GM23338 (cell line): ENCODE measurements around the gene PNPLA1. TPM values are rescaled to one million over a fixed set of nuclear protein-coding genes. Genes with fewer than 3 reads are reported as not detected.

ENCODE experiments used
- ATAC-seq: fragments of 200-7000 bp; cut with Tn5 transposase; 3 replicates; pipeline ENCODE4 v1.9.1; 2020
- DNase-seq: peaks from one replicate; pipeline ENCODE4 v3.0.0-alpha.2; 2015; ENCODE audit warnings: low spot score
- H2AFZ ChIP-seq: fragments of 200-600 bp; sonication (generic); 2 replicates; pipeline ENCODE4 v1.8.0; 2016; ENCODE audit warnings: antibody characterized with exemption, mild to moderate bottlenecking, moderate library complexity
- H3F3A ChIP-seq: fragments of 200-600 bp; sonication (generic); replicated peaks from 2 replicates; pipeline ENCODE4 v1.8.0; 2017; ENCODE audit warnings: antibody characterized with exemption, mixed run types, low read depth
- H3K27ac ChIP-seq: fragments of 200-600 bp; sonication (generic); 2 replicates; pipeline ENCODE4 v1.6.1; 2016; ENCODE audit warnings: low read depth
- H3K27me3 ChIP-seq: fragments of 200-600 bp; sonication (generic); 2 replicates; pipeline ENCODE4 v1.8.0; 2016; ENCODE audit warnings: mild to moderate bottlenecking, mixed run types, moderate library complexity; ENCODE audit not compliant: insufficient read depth
- H3K36me3 ChIP-seq: fragments of 200-600 bp; sonication (generic); 2 replicates; pipeline ENCODE4 v1.8.0; 2016; ENCODE audit warnings: mild to moderate bottlenecking; ENCODE audit not compliant: insufficient read depth
- H3K4me1 ChIP-seq: fragments of 200-600 bp; sonication (generic); 2 replicates; pipeline ENCODE4 v1.8.0; 2016; ENCODE audit warnings: mild to moderate bottlenecking, moderate library complexity; ENCODE audit not compliant: insufficient read depth
- H3K4me2 ChIP-seq: fragments of 200-600 bp; sonication (generic); 2 replicates; pipeline ENCODE4 v1.7.1; 2017; ENCODE audit warnings: mixed run types
- H3K4me3 ChIP-seq: fragments of 200-600 bp; sonication (generic); 2 replicates; pipeline ENCODE4 v1.6.1; 2016; ENCODE audit warnings: mixed run types
- H3K79me2 ChIP-seq: fragments of 200-600 bp; sonication (generic); replicated peaks from 2 replicates; pipeline ENCODE4 v1.8.0; 2017; ENCODE audit warnings: mild to moderate bottlenecking; ENCODE audit not compliant: insufficient read depth
- H3K9me2 ChIP-seq: fragments of 200-600 bp; sonication (generic); 2 replicates; pipeline ENCODE4 v1.8.0; 2017; ENCODE audit not compliant: insufficient read depth
- H4K20me1 ChIP-seq: fragments of 200-600 bp; sonication (generic); replicated peaks from 2 replicates; pipeline ENCODE4 v1.8.0; 2017; ENCODE audit warnings: mild to moderate bottlenecking; ENCODE audit not compliant: insufficient read depth
- H3K27ac Mint-ChIP-seq: 2 replicates; pipeline ENCODE4 v1.8.0; 2020; ENCODE audit warnings: inconsistent platforms, mild to moderate bottlenecking, moderate library complexity, mixed read lengths
- H3K27me3 Mint-ChIP-seq: 3 replicates; pipeline ENCODE4 v1.8.0; 2022; ENCODE audit warnings: low read depth, mild to moderate bottlenecking, moderate library complexity, mixed read lengths, inconsistent platforms; ENCODE audit not compliant: insufficient read depth, poor library complexity
- H3K36me3 Mint-ChIP-seq: 3 replicates; pipeline ENCODE4 v1.8.0; 2021; ENCODE audit warnings: low read depth, mild to moderate bottlenecking, inconsistent platforms, moderate library complexity, mixed read lengths
- H3K4me1 Mint-ChIP-seq: 3 replicates; pipeline ENCODE4 v1.8.0; 2020; ENCODE audit warnings: mild to moderate bottlenecking, inconsistent platforms, mixed read lengths
- H3K4me3 Mint-ChIP-seq: 3 replicates; pipeline ENCODE4 v1.8.0; 2021; ENCODE audit warnings: moderate library complexity, mild to moderate bottlenecking, inconsistent platforms, mixed read lengths
- H3K9me3 Mint-ChIP-seq: 3 replicates; pipeline ENCODE4 v1.8.0; 2020; ENCODE audit warnings: moderate library complexity, mild to moderate bottlenecking, inconsistent platforms, mixed read lengths
- CREB1 ChIP-seq: fragments of 250-450 bp; sonication (Bioruptor Pico); IDR thresholded peaks from 2 replicates; pipeline ENCODE4 v1.5.0; 2020; ENCODE audit warnings: low read depth, mild to moderate bottlenecking, moderate library complexity
- EZH2 ChIP-seq: fragments of 200-600 bp; sonication (generic); IDR thresholded peaks from one replicate; pipeline ENCODE4 v1.8.0; 2017; ENCODE audit warnings: antibody characterized with exemption, mild to moderate bottlenecking, low read depth; ENCODE audit not compliant: unreplicated experiment
- EZH2phosphoT487 ChIP-seq: fragments of 200-600 bp; sonication (generic); IDR thresholded peaks from one replicate; pipeline ENCODE4 v1.8.1; 2018; ENCODE audit warnings: antibody characterized with exemption; ENCODE audit not compliant: unreplicated experiment
- POLR2AphosphoS5 ChIP-seq: IDR thresholded peaks from 2 replicates; pipeline ENCODE4 v1.6.1; 2016; ENCODE audit warnings: antibody characterized with exemption, low read depth
- STAT1 ChIP-seq: IDR thresholded peaks from one replicate; pipeline ENCODE4 v1.6.1; 2016; ENCODE audit warnings: antibody characterized with exemption; ENCODE audit not compliant: unreplicated experiment
- ZNF114 ChIP-seq: fragments of 250-450 bp; sonication (Bioruptor Pico); IDR thresholded peaks from 2 replicates; pipeline ENCODE4 v1.5.0; 2020; ENCODE audit warnings: mild to moderate bottlenecking, moderate library complexity
- ZNF331 ChIP-seq: fragments of 250-450 bp; sonication (Bioruptor Pico); IDR thresholded peaks from 2 replicates; pipeline ENCODE4 v1.5.0; 2020; ENCODE audit warnings: low read depth, mild to moderate bottlenecking, moderate library complexity
- polyA plus RNA-seq: library from polyadenylated mRNA; unstranded; fragments of >200 nt; fragmentation: Nextera tagmentation; extraction: Ambion mirVana; gene quantifications from 2 replicates; pipeline ENCODE4 v1.2.1, GENCODE V29; 2016
- total RNA-seq: library from RNA; depleted of rRNA; stranded (reverse); fragments of >200 nt; shearing (Covaris generic); gene quantifications from 2 replicates; pipeline ENCODE4 v1.2.3, GENCODE V29; 2014
- TF ChIP-seq, protein P1 (sequence below): IDR thresholded peaks from 2 replicates; pipeline ENCODE4 v1.6.1; 2016; ENCODE audit warnings: antibody characterized with exemption
- TF ChIP-seq, protein P2 (sequence below), 2 experiments: fragments of 200-600 bp in 1 of 2; sonication (generic) in 1 of 2; conservative IDR thresholded peaks; 2 replicates each; pipeline versions ENCODE4 v1.5.1 to v1.6.1; 2016 to 2017; ENCODE audit warnings: antibody characterized with exemption in 2 of 2, low read depth in 2 of 2, mild to moderate bottlenecking in 2 of 2, moderate library complexity in 1 of 2
- TF ChIP-seq, protein P3 (sequence below): IDR thresholded peaks from one replicate; pipeline ENCODE4 v1.6.1; 2018; ENCODE audit warnings: antibody characterized with exemption; ENCODE audit not compliant: unreplicated experiment
- TF ChIP-seq, protein P4 (sequence below): fragments of 250-450 bp; sonication (Bioruptor Pico); IDR thresholded peaks from 2 replicates; pipeline ENCODE4 v1.5.0; 2020; ENCODE audit warnings: mild to moderate bottlenecking, moderate library complexity

Gene PNPLA1
- total and polyA plus RNA-seq, 2 experiments from 2014 or later, result not detected

GRCh38 chr6:36336779-36337241, 67.0 kb downstream of the PNPLA1 start, which contains the start of gene BNIP5:
BNIP5 (minus strand) TSS chr6:36336888; CDS start chr6:36330690, 6,198 bp downstream.
- no peaks in the 10 kb centered on the region for H3K79me2 ChIP-seq
- peaks cover 17% of the 10 kb centered on the region for H3K27me3 Mint-ChIP-seq
- ATAC-seq, result no peak
- H3K9me2 ChIP-seq, result no peaks in the 10 kb centered on the region
- H3K36me3 ChIP-seq, result no peaks in the 10 kb centered on the region
- H3K4me3 Mint-ChIP-seq, result no peak within 1 kb of the TSS
- H3K27ac Mint-ChIP-seq, result no peak within 1 kb of the TSS
- TF ChIP-seq, protein P1, sequence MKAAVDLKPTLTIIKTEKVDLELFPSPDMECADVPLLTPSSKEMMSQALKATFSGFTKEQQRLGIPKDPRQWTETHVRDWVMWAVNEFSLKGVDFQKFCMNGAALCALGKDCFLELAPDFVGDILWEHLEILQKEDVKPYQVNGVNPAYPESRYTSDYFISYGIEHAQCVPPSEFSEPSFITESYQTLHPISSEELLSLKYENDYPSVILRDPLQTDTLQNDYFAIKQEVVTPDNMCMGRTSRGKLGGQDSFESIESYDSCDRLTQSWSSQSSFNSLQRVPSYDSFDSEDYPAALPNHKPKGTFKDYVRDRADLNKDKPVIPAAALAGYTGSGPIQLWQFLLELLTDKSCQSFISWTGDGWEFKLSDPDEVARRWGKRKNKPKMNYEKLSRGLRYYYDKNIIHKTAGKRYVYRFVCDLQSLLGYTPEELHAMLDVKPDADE, result no peak
- TF ChIP-seq POLR2AphosphoS5, result no peak
- TF ChIP-seq EZH2, result no peak
- TF ChIP-seq, protein P2, sequence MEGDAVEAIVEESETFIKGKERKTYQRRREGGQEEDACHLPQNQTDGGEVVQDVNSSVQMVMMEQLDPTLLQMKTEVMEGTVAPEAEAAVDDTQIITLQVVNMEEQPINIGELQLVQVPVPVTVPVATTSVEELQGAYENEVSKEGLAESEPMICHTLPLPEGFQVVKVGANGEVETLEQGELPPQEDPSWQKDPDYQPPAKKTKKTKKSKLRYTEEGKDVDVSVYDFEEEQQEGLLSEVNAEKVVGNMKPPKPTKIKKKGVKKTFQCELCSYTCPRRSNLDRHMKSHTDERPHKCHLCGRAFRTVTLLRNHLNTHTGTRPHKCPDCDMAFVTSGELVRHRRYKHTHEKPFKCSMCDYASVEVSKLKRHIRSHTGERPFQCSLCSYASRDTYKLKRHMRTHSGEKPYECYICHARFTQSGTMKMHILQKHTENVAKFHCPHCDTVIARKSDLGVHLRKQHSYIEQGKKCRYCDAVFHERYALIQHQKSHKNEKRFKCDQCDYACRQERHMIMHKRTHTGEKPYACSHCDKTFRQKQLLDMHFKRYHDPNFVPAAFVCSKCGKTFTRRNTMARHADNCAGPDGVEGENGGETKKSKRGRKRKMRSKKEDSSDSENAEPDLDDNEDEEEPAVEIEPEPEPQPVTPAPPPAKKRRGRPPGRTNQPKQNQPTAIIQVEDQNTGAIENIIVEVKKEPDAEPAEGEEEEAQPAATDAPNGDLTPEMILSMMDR (conservative IDR thresholded peaks at IDR 0.05; ENCODE audit: low read depth in 2 of 2), result no peak
- no peak for TF ChIP-seq EZH2phosphoT487
- no peak for TF ChIP-seq ZNF331 (CRISPR knock-in tag)
- no peak for TF ChIP-seq STAT1
- TF ChIP-seq, protein P3, sequence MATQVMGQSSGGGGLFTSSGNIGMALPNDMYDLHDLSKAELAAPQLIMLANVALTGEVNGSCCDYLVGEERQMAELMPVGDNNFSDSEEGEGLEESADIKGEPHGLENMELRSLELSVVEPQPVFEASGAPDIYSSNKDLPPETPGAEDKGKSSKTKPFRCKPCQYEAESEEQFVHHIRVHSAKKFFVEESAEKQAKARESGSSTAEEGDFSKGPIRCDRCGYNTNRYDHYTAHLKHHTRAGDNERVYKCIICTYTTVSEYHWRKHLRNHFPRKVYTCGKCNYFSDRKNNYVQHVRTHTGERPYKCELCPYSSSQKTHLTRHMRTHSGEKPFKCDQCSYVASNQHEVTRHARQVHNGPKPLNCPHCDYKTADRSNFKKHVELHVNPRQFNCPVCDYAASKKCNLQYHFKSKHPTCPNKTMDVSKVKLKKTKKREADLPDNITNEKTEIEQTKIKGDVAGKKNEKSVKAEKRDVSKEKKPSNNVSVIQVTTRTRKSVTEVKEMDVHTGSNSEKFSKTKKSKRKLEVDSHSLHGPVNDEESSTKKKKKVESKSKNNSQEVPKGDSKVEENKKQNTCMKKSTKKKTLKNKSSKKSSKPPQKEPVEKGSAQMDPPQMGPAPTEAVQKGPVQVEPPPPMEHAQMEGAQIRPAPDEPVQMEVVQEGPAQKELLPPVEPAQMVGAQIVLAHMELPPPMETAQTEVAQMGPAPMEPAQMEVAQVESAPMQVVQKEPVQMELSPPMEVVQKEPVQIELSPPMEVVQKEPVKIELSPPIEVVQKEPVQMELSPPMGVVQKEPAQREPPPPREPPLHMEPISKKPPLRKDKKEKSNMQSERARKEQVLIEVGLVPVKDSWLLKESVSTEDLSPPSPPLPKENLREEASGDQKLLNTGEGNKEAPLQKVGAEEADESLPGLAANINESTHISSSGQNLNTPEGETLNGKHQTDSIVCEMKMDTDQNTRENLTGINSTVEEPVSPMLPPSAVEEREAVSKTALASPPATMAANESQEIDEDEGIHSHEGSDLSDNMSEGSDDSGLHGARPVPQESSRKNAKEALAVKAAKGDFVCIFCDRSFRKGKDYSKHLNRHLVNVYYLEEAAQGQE, result no peak
- TF ChIP-seq CREB1, result no peak
- TF ChIP-seq ZNF114 (CRISPR knock-in tag), result no peak
- TF ChIP-seq, protein P4, sequence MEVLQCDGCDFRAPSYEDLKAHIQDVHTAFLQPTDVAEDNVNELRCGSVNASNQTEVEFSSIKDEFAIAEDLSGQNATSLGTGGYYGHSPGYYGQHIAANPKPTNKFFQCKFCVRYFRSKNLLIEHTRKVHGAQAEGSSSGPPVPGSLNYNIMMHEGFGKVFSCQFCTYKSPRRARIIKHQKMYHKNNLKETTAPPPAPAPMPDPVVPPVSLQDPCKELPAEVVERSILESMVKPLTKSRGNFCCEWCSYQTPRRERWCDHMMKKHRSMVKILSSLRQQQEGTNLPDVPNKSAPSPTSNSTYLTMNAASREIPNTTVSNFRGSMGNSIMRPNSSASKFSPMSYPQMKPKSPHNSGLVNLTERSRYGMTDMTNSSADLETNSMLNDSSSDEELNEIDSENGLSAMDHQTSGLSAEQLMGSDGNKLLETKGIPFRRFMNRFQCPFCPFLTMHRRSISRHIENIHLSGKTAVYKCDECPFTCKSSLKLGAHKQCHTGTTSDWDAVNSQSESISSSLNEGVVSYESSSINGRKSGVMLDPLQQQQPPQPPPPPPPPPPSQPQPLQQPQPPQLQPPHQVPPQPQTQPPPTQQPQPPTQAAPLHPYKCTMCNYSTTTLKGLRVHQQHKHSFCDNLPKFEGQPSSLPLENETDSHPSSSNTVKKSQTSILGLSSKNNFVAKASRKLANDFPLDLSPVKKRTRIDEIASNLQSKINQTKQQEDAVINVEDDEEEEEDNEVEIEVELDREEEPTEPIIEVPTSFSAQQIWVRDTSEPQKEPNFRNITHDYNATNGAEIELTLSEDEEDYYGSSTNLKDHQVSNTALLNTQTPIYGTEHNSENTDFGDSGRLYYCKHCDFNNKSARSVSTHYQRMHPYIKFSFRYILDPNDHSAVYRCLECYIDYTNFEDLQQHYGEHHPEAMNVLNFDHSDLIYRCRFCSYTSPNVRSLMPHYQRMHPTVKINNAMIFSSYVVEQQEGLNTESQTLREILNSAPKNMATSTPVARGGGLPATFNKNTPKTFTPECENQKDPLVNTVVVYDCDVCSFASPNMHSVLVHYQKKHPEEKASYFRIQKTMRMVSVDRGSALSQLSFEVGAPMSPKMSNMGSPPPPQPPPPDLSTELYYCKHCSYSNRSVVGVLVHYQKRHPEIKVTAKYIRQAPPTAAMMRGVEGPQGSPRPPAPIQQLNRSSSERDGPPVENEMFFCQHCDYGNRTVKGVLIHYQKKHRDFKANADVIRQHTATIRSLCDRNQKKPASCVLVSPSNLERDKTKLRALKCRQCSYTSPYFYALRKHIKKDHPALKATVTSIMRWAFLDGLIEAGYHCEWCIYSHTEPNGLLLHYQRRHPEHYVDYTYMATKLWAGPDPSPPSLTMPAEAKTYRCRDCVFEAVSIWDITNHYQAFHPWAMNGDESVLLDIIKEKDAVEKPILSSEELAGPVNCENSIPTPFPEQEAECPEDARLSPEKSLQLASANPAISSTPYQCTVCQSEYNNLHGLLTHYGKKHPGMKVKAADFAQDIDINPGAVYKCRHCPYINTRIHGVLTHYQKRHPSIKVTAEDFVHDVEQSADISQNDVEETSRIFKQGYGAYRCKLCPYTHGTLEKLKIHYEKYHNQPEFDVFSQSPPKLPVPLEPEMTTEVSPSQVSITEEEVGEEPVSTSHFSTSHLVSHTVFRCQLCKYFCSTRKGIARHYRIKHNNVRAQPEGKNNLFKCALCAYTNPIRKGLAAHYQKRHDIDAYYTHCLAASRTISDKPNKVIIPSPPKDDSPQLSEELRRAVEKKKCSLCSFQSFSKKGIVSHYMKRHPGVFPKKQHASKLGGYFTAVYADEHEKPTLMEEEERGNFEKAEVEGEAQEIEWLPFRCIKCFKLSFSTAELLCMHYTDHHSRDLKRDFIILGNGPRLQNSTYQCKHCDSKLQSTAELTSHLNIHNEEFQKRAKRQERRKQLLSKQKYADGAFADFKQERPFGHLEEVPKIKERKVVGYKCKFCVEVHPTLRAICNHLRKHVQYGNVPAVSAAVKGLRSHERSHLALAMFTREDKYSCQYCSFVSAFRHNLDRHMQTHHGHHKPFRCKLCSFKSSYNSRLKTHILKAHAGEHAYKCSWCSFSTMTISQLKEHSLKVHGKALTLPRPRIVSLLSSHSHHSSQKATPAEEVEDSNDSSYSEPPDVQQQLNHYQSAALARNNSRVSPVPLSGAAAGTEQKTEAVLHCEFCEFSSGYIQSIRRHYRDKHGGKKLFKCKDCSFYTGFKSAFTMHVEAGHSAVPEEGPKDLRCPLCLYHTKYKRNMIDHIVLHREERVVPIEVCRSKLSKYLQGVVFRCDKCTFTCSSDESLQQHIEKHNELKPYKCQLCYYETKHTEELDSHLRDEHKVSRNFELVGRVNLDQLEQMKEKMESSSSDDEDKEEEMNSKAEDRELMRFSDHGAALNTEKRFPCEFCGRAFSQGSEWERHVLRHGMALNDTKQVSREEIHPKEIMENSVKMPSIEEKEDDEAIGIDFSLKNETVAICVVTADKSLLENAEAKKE, result no peak
- H3K4me2 ChIP-seq, result no peak within 1 kb of the TSS
- H3K4me1 ChIP-seq, result no peaks in the 10 kb centered on the region
- H4K20me1 ChIP-seq, result no peaks in the 10 kb centered on the region
- no peaks in the 10 kb centered on the region; the same call in 2 of the 3 replicates for H3K36me3 Mint-ChIP-seq
- H3K9me3 Mint-ChIP-seq, result no peaks in the 10 kb centered on the region; the same call in 2 of the 3 replicates
- H3K4me1 Mint-ChIP-seq, result peaks cover 24% of the 10 kb centered on the region
- no peak within 1 kb of the TSS for H2AFZ ChIP-seq
- DNase-seq, result no peak
- 0 out of 2 replicates have a peak, but pooled peaks cover 5% of the 10 kb centered on the region for H3F3A ChIP-seq
- H3K4me3 ChIP-seq, result no peak within 1 kb of the TSS
- H3K27ac ChIP-seq, result no peak within 1 kb of the TSS
- peaks cover 10% of the 10 kb centered on the region for H3K27me3 ChIP-seq
